NT2/D1 (cell line): ENCODE measurements around the gene TMEM132D.

ENCODE experiments used
- SUZ12 ChIP-seq: IDR thresholded peaks from 2 replicates; pipeline ENCODE4 v1.6.1; 2011; ENCODE audit not compliant: insufficient read length, insufficient read depth; ENCODE audit errors: extremely low read depth
- YY1 ChIP-seq: IDR thresholded peaks from 2 replicates; pipeline ENCODE4 v1.6.1; 2011; ENCODE audit not compliant: insufficient read length, insufficient read depth
- ZNF274 ChIP-seq: IDR thresholded peaks from 2 replicates; pipeline ENCODE4 v1.6.1; 2011; ENCODE audit warnings: mild to moderate bottlenecking, low read depth, low read length

DNA sequence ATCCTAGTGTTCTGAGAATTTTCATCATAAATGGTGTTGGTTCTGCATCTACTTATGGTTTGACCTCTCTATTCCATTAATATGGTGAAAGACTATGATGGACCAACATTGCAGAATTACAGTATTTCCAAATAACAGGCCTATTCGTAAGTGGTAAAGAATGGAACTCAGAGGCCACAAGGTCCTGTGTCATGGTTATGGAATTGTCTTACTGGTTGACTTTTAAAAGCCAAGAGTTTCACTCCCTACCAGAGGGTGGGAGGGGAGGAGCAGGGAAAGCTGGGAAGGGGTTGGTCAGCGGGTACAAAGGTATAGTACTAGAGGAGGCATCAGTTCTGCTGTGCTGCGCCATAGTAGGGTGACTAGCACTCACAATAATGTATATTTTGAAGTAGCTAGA lies 153.4 kb downstream of the TMEM132D start:
- TF ChIP-seq YY1 (no peak), ZNF274 (no peak), SUZ12 (no peak)
